Esophagus mucosa (tissue), 1 donor: Measurements from ENCODE around the gene B4GALT1. TPM values are rescaled to one million over a fixed set of nuclear protein-coding genes. Genes with fewer than 3 reads are reported as not detected.
A peak's percentile ranks its signal among the peaks of the same experiment; 100 is the strongest.

Experiments
- ATAC-seq: fragments of 200-7000 bp; cut with Tn5 transposase; one replicate; pipeline ENCODE4 v1.9.1; 2020
- total RNA-seq: library from RNA; stranded (reverse); gene quantifications from one replicate; pipeline ENCODE4 v1.2.4, GENCODE V29; 2023
- donor health status: DM: yes; HTN: yes; CAD: no.

B4GALT1 gene, protein sequence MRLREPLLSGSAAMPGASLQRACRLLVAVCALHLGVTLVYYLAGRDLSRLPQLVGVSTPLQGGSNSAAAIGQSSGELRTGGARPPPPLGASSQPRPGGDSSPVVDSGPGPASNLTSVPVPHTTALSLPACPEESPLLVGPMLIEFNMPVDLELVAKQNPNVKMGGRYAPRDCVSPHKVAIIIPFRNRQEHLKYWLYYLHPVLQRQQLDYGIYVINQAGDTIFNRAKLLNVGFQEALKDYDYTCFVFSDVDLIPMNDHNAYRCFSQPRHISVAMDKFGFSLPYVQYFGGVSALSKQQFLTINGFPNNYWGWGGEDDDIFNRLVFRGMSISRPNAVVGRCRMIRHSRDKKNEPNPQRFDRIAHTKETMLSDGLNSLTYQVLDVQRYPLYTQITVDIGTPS
- 50.9 TPM for total RNA-seq

DNA sequence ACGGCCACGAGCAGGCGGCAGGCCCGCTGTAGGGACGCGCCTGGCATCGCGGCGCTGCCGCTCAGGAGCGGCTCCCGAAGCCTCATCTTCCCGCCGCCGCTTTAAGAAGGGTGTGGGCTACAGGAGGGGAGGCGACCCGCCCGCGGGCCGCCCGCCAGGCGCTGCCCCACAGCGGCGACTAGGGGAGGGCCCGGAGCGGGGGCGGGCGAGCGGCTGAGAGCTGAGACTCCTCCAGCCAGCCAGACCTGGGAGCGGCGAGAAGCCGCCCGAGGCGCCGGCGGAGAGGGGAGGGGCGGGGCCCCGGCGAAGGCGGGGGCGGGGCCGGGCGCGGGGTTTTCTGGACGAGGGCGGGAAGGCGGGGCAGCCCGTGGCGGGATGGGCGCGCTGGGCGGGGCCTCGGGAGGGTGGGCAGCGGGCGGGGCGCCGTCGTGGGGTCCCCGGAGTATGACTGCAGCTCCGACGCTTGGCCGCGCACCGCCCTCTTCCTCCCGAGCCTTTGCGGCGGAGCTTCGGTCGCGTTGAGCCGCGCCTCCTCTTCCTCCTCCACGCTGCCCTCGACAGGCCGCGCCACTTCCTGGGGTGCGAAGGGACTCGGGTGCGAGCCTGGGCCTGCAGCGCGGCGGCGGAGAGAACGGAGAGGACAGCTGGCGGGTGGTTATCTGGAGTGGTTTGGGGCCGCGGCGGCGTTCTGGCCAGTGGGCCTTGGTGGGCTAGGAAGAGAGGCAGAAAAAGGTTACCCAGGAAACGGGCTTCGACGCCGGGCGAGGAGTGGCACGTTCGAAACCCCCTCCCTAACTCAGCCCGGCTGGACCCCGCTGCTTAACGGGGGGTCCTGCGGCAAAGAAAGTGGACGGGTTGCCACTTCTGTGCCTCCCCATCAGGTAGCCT is at the start of gene B4GALT1:
Gene B4GALT1 (minus strand): TSS at position 253 of the 888 bp plus-strand sequence. CDS start 167 bp downstream, at position 86.
- ATAC-seq: peak; percentile 87

DNA sequence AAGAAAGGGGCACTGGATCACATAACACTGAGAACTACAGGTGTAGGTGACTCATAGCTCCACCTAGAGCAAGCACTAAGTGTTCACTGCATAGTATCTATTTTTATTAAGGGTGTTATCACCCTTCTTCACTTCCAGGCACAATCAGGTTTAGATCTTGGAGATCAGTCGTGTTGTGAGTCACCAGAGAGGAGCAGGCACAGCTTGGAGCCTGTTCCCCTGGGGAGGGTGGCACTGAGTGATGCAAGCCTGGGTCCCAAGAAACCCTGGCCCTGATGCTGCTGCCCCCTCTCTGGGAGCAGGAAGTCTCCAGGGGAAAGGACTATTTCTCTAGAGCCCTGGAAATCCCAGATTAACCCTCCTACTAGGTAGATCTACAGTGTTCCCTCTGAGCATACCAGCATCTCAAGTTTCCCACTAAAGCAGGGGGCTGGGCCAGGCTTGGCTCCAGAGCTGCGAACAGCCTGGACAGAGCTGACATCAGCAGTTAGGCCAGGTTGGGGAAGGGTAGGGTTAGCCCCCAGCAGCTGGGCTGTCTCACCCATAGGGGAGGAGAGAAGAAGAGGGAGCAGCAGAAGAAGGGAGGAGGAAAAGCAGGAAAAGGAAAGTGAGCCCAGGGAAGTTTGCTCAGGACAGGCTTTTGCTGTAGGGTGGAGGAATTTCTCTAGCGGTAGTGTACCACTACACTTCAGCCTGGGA is 44.7 kb upstream of the B4GALT1 start:
- peak; percentile 69 for ATAC-seq

DNA sequence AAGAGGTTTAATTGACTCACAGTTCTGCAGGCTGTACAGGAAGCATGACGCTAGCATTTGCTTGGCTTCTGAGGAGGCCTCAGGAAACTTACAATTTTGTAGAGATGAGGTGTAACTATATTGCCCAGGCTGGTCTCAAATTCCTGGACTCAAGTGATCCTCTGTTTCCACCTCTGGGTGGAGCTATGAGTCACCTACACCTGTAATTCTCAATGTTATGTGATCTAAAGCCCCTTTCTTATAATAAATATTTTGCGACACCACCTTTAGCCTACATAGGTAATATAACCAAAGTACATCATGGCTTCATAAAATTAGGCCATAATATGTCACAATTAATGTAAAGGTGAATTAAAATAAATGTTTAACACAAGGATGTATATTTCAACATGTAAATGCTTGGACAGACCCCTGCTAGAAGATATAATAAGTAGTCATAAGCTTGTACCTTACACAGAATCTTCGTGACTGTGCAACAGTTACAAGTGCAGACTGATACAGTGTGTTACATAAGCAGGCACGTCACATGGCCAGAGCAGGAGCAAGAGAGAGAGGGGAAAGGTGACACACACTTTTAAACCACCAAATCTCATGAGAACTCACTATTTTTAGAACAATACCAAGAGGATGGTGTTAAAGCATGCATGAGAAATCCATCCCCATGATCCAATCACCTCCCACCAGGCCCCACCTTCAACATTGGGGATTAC is 43.0 kb upstream of the B4GALT1 start:
- peak; percentile 37 for ATAC-seq

DNA sequence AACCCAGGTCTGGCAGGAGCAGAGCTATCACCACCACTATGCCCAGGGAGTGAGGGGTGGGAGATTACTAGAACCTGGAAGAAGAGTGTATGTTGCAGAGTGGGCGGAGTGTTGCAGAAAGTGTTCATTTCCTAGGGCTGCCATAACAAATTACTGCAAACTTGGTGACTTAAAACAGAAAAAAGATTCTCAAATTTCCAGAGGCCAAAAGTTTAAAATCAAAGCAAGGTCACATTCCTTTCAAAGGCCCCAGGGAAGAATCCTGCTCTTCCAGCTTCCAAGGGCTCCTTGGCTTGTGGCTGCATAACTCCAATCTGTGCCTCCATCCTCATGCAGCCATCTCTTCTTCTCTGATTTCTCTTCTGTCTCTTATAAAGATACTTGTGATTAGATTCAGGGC is 42.3 kb upstream of the B4GALT1 start:
- no peak for ATAC-seq

DNA sequence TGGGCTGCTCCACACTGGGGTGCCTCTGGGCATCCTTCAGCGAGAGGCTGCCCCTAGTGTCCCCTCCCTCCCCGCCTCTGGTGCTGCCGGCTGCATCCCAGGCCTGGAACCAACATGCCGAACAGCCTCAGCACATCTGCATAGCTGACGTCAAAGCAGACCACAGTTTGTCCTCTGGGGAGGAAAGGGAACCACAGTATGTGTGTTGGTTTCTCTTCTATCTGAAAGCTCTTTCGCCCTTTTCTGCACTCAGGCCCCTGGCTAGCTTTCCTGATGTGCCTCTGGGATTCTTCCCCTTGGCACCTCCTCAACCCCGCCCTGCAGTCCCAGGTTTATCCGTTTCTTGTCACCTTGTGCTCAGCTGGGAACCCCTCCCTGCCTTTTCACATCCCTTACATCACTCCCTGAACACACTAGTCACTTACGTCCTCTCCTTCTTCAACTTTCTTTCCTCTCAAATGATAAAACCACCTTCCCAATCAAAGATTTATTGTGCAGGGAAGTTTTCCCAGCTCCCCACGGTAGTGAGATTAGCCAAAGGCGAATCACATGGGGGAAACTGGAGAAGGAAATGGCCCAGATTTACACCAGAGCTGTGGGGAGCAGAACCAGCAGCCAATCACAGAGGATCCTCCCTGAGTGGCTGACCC is 35.5 kb upstream of the B4GALT1 start:
- peak; percentile 54 for ATAC-seq

DNA sequence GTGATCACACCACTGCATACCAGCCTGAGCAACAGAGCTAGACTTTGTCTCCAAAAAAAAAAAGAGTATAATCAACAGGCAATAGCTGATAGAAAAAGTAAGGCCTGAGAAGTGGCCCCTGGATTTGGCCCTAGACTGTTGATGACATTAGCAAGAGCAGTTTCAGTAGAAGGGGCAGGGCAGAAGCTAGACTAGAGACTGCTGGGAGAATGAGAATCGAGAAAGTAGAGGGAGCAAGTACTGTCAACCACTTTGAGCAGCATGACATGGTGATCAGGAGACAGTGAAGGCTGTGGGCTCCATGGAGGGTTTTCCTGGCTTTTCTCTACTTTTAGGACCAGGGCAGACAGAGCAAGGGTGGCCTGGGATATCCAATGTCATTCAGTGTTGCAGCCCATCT is 34.9 kb upstream of the B4GALT1 start:
- no peak for ATAC-seq

DNA sequence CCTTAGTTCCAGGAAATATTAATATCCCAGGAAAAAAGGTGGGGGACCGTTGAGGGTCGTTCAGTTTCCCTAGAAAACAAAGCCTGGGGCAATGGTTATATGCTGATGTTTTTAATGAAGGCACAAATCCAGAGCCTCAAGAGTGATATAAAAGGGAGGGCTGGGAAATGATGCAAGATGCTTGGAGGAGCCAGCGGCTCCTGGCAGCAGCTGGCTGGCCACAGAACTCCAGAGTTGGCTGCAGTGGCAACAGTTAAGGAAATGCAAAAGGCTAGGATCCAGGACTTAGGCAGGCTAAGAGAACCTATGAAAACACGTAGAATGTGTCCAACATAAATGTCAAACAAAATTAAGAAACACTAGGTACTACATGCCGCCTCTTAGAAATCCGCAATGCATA is 31.0 kb upstream of the B4GALT1 start:
- ATAC-seq: no peak

DNA sequence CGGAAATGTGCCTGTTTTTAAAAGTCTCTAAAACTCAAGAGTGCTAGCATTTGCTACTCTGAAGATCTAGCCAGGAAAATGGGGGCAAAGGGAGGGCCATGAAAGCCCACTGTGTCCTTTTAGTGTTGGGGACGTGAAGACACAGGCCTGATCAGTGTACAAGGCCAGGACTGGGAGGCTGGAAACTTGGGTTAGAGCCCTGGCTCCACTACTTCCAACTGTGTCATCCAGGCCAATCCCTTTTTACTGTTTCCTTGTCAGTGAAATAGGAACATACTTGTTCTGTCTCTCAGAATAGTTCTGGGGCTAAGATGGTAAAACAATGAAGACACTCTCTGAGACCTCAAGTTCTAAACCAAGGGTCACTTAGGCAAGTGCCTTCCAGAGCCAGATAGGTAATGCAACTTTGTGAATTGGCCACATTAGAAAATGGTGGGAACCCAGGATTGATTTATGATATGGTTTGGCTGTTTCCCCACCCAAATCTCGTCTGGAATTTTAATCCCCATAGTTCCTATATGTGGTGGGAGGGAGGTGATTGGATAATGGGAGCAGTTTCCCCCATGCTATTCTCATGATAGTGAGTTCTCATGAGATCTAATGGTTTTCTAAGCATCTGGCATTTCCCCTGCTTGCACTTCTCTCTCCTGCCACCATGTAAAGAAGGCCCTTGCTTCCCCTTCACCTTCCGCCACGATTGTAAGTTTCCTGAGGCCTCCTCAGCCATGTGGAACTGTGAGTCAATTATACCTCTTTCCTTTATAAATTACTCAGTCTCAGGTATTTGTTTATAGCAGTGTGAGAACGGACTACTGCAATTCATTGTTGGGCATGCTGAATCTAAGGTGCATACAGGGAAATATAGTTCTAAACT is 30.4 kb upstream of the B4GALT1 start:
- peak; percentile 26 for ATAC-seq

DNA sequence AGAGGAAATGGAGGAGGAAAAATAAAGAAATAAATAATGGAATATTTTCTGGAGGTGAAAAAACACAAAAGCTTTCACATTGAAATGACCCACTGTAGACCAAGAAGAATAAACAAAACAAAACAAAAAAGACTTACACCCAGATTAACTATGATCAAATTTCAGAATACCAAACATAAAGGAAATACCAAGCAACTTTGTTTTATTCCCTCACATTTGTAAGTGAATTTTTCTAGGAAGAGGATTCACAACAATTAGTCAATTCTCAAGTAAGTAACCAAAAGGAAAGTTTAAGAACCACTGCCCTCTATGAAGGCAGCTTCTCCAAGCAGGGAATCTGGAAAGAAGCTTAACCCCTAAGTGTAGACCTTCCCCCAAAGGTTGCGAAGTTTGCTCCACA is 29.6 kb upstream of the B4GALT1 start:
- no peak for ATAC-seq

DNA sequence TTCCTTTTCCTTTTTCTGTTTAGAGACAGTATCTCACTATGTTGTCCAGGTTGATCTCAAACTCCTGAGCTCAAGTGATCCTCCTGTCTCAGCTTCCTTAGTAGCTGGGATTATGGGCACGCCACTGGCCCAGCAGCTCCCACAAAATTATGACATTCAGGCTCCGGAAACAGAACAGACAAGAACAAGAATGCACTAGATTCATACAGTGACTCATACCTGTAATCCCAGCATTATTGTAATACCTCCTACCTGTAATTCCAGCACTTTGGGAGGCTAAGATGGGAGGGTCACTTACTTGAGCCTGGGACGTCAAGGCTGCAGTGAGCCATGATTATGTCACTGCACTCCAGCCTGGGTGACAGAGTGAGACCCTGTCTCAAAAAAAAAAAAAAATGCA is 26.7 kb upstream of the B4GALT1 start:
- ATAC-seq: peak; percentile 92

DNA sequence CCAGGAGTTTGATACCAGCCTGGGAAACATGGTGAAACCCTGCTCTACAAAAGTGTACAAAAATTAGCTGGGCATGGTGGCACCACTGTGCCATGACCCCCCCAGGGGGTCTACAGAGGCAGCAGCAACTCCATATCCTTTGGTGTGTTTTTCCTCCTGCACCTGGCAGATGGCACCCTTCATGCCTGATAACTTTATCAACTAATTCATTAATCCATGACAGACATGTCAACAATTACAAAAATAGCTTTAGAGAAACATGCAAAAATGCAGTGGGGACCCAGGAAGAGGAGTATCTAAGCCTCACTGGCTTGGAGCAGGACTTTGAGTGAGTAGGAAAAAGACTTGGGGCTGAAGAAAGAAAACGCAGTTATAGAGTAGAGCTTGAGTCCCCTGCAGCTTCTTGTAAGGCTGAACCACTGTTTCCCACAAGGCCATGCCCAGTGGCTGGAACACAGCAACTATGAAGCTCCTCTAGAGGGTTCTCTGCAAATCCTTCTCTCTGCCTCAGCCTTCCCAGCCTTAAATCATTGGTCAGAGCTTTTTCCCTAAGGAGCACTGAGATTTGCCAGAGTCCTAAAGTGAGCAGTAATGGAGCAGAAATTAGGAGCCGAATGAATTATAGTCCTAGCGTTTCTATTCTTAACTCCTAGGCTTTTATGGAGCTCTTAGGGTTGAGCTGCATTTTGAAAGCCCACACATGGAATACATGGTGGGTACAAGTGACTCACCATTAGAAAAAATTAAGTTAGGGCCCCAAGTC is 25.5 kb upstream of the B4GALT1 start:
- ATAC-seq: no peak

DNA sequence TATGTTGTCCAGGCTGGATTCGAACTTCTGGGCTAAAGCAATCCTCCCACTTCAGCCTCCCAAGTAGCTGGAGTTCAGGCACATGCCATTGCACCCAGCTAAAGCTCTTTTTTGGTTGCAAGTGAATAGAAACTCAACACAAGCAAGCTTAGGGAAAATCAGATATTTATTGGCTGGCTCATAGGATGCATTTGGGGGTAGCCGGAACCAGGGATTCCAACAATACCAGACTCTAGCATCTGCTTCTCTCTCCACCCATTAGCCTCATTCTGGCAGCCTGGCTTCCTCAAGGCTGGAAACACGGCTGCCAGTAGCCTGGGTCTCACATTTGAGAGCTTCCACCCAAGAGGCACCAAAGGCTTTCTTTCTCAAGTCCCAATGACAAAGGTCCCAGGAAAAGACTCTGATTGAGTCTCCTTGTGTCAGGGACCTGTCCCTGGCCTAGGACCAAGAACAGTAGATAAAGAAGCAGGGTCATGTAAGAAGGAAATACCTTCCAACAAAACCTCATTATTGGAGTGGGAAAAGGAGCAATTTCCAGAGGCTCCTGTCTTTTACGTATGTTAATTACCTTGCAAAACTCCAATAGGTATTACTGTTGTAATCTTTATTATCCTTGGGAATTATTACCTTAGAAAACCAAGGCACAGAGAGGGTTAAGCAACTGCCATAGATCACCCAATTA is 23.0 kb upstream of the B4GALT1 start:
- no peak for ATAC-seq

DNA sequence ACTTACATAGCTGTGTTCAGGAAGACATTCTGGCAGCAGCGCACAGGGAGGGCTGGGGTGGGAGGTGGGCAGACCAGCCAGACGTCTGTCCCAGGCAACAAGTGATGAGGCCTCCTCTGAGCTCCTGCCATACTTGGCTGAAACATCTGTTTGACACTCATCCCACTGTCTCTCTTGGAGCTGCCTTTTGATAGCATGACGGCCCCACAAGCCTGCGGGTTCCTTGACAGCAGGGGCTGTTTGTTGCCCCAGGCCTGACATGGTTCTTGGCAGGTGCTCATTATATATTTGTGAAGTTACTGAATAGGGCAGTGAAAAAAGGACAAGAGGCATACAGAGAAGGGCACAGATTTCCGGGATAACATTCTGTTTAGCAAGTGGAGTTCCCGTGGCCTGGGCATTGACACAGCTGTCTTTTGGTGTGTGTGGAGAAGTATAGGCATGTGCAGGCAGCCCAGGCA is 22.2 kb upstream of the B4GALT1 start:
- ATAC-seq: no peak

DNA sequence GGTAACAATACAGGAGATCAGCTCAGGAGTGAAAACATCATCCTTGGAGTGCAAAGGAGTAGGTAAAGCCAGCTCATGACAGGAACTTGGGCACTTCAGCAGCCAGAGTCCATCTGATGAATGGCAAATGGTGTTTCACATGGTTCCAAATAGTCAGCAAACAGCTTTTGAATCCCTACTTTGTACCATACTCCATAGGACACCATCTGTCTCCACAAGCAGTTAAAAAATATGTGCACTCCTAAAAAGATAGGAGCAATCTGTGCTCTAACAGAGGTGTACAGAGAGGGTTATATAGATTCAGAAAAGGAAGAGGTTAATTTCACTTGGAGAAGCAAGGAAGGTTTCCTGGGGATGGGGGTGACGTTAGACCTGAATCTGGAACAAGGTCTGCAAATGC is 21.6 kb upstream of the B4GALT1 start:
- ATAC-seq: no peak

DNA sequence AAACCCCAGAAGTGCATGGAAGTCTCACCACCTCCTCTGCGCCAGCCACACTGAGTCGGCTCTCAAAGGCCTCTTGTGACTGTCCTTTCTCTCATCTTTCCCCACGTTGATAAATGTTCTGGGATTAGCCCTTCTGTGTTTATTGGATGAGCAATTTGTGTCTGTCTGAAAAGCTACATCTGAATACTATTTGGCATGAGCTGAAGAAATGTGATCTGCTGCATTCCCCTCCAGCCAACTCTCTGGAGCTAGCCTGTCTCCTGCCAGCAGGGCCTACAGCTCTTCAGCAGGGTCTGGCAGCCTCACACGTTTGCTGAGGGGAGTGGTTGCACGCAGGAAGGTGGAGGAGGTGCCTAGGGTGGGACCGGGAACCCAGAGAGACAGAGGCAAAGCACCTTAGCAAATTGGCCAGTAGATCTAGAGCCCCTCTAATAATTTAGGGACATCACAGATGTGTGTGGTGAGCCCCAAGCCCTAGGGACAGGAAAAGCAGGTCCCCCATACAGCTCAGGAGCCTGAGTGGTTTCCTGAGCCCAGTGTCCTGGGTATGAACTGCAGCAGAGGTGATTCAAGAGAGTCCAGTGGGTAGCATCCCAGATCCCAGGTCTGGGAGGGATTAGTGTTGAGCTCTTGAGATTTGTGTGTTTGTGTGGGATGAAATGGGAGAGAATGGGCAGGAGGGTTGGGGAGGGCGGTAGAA is 20.5 kb upstream of the B4GALT1 start:
- peak; percentile 34 for ATAC-seq

DNA sequence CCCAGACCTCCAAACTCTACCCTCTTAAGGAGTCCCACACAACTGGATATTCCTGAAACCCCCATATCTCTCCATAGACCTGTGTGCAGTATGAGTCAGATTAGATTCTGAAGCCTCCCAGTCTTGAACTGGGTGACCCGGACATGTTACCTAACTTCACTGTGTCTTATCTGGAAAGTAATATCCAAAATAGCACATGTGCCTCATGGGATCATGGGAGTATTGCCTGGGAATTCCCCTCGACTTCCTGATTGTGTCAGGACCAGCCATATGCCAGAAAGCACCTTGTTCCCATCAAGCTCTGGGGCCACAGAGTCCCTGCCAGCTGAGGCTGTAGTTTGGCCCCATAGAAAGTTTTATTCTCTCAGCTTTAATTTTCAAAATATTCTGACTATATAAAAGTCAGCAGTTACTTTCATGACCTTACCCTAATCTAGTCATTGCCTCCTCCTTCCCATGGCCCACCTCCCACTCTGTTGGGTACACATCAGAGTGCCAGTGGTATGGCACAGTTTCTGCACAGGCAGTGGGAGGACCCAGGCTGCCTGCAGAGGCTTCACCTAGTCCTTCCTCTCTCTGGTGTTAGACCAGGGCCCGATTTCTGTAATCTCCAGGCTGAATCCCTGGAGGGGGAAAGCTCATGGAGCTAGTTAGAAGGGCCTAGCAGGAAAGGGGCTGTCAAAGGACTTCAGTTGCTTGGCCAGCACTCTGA is 19.5 kb upstream of the B4GALT1 start:
- peak; percentile 64 for ATAC-seq

DNA sequence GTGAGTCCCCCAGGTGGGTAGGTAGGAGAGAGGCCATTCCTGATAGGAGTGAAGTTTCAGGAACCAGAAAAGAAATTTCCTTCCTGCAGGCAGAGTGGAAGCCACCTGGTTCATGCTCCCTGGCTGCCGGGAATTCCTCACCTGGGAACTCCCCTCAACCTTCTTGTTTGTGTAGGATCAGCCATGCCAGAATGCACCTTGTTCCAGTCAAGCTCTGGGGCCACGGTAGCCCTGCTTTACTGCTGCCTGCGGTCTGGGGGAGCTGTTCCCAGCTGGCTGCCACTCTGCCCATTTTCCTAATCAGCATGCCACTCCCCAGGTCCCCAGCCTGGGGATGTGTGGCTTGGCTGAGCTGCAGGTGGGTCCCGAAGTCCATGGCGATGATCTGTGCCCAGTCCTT is 18.7 kb upstream of the B4GALT1 start:
- ATAC-seq: peak; percentile 30

DNA sequence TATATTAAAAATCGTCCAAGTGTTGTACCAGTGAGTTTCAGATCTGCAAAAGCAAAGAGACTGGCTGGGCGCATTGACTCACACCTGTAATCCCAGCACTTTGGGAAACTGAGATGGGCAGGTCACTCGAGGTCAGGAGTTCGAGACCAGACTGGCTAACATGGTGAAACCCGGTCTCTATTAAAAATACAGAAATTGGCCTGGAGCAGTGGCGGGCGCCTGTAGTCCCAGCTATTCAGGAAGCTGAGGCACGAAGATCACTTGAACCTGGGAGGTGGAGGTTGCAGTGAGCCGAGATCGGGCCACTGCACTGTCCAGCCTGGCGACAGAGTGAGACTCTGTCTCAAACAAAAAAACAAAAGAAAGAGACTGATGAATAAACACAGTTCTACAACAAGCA is 18.3 kb upstream of the B4GALT1 start:
- no peak for ATAC-seq
